Limb (tissue), 2 donors: ENCODE results near the gene ZBTB46.
"Not testable (repeated sequence)": the region's sequence is repeated elsewhere in the genome, so short reads cannot be mapped to it uniquely, and the experiment has no call there.

ENCODE experiments used
- DNase-seq, 2 donors: peaks; one replicate each; pipeline ENCODE4 v3.0.0-alpha.2; 2016; ENCODE audit errors: extremely low spot score in 2 of 2

Gene ZBTB46

GRCh38 chr20:63858393-63859165 is 27.5 kb upstream of the ZBTB46 start:
- DNase-seq, result peak in 1 of 2 donors; percentile 14

- DNase-seq, result no peak
These were observed 26.8 kb upstream of the ZBTB46 start for GRCh38 chr20:63857764-63858392.

- no peak for DNase-seq
These were observed 25.0 kb upstream of the ZBTB46 start for GRCh38 chr20:63856098-63856511.

GRCh38 chr20:63855363-63856097 is 24.5 kb upstream of the ZBTB46 start:
- DNase-seq, result no peak

GRCh38 chr20:63854766-63855362 is 23.8 kb upstream of the ZBTB46 start:
- DNase-seq, result peak in 1 of 2 donors; percentile 74

- DNase-seq, result no peak
These were observed 23.2 kb upstream of the ZBTB46 start for GRCh38 chr20:63854069-63854765.

- not testable (repeated sequence) for DNase-seq
These were observed 22.6 kb upstream of the ZBTB46 start for GRCh38 chr20:63853733-63854068.

GRCh38 chr20:63851548-63851943 is 20.5 kb upstream of the ZBTB46 start:
- not testable (repeated sequence) for DNase-seq

- DNase-seq, result no peak
These were observed 19.9 kb upstream of the ZBTB46 start for GRCh38 chr20:63850689-63851547.

- DNase-seq, result no peak
These were observed 17.2 kb upstream of the ZBTB46 start for GRCh38 chr20:63848003-63848911.

GRCh38 chr20:63847237-63848002 is 16.4 kb upstream of the ZBTB46 start:
- peak in 1 of 2 donors; percentile 53 for DNase-seq

- DNase-seq, result no peak
These were observed 15.8 kb upstream of the ZBTB46 start for GRCh38 chr20:63846888-63847236.

- DNase-seq, result peak; percentile 79 to 80
These were observed 15.2 kb upstream of the ZBTB46 start for GRCh38 chr20:63846128-63846771.

- DNase-seq, result no peak
These were observed 13.5 kb upstream of the ZBTB46 start for GRCh38 chr20:63844511-63844991.

GRCh38 chr20:63843778-63844177 is 12.7 kb upstream of the ZBTB46 start:
- DNase-seq, result no peak

GRCh38 chr20:63843222-63843621 is 12.2 kb upstream of the ZBTB46 start:
- no peak for DNase-seq

- DNase-seq, result no peak
These were observed 11.2 kb upstream of the ZBTB46 start for GRCh38 chr20:63842258-63842657.

- no peak for DNase-seq
These were observed 9.4 kb upstream of the ZBTB46 start for GRCh38 chr20:63840405-63840828.
